H1 (cell line): ENCODE results near the gene ZNF750. TPM values are rescaled to one million over a fixed set of nuclear protein-coding genes. Genes with fewer than 3 reads are reported as not detected.

Experiments
- CTCF ChIA-PET: fragments of 300-600 bp; sonication (Branson Sonifier 250); formaldehyde crosslinking; loops from one replicate; lab custom pipeline; 2021; ENCODE audit not compliant: partially characterized antibody; lab: Charles Lee
- POLR2A ChIA-PET: fragments of 300-600 bp; sonication (Branson Sonifier 250); formaldehyde crosslinking; loops from one replicate; lab custom pipeline; 2021; ENCODE audit warnings: inconsistent platforms; ENCODE audit not compliant: partially characterized antibody; lab: Charles Lee
- DNase-seq, 2 experiments: peaks; one replicate each; pipeline versions ENCODE4 v3.0.0 to v3.0.0-alpha.2; 2010 to 2022; ENCODE audit warnings: low spot score in 2 of 2, low read depth in 1 of 2, mixed read lengths in 1 of 2
- FAIRE-seq: peaks from 2 replicates; lab custom pipeline; 2011; peaks lifted over from hg19 to GRCh38; lab: Jason Lieb, UNC
- H2AFZ ChIP-seq: 2 replicates; pipeline ENCODE4 v1.8.1; 2012; ENCODE audit warnings: low read length, inconsistent platforms
- H2AK5ac ChIP-seq: 2 replicates; pipeline ENCODE4 v1.6.1; 2013; ENCODE audit warnings: low read depth, low read length
- H2BK120ac ChIP-seq: replicated peaks from 2 replicates; pipeline ENCODE3; 2013; ENCODE audit warnings: low read depth, low read length, inconsistent platforms
- H2BK12ac ChIP-seq: 2 replicates; pipeline ENCODE4 v1.6.1; 2013; ENCODE audit warnings: low read depth, low read length
- H2BK15ac ChIP-seq: 2 replicates; pipeline ENCODE4 v1.6.1; 2013; ENCODE audit warnings: low read length
- H2BK20ac ChIP-seq: 2 replicates; pipeline ENCODE4 v1.6.1; 2013; ENCODE audit warnings: low read length
- H2BK5ac ChIP-seq: 2 replicates; pipeline ENCODE4 v1.6.1; 2013; ENCODE audit warnings: low read depth, low read length
- H3K14ac ChIP-seq: 2 replicates; pipeline ENCODE4 v1.6.1; 2013; ENCODE audit warnings: inconsistent platforms; ENCODE audit not compliant: insufficient read length
- H3K18ac ChIP-seq: 2 replicates; pipeline ENCODE4 v1.6.1; 2013; ENCODE audit warnings: low read length; ENCODE audit errors: extremely low read depth
- H3K23ac ChIP-seq: 2 replicates; pipeline ENCODE4 v1.6.1; 2013; ENCODE audit warnings: inconsistent platforms; ENCODE audit not compliant: insufficient read length
- H3K23me2 ChIP-seq: 2 replicates; pipeline ENCODE4 v1.6.1; 2013; ENCODE audit warnings: low read depth, low read length
- H3K27ac ChIP-seq: 2 replicates; pipeline ENCODE4 v1.6.1; 2011; ENCODE audit warnings: low read depth, low read length, inconsistent platforms
- H3K27me3 ChIP-seq, 4 experiments: replicated peaks in 1 of 4; 1 replicate in 1 of 4; 2 replicates in 3 of 4; pipeline versions ENCODE4 v1.6.1 to v1.8.1; 2011 to 2013; ENCODE audit warnings: low read length in 3 of 4, mild to moderate bottlenecking in 3 of 4, inconsistent platforms in 2 of 4, mixed read lengths in 2 of 4, moderate library complexity in 1 of 4; ENCODE audit not compliant: control insufficient read depth in 3 of 4, insufficient read depth in 3 of 4; ENCODE audit errors: extremely low read depth in 1 of 4
- H3K36me3 ChIP-seq, 4 experiments: 2 replicates each; pipeline versions ENCODE4 v1.6.1 to v1.8.1; 2011 to 2013; ENCODE audit warnings: mild to moderate bottlenecking in 4 of 4, low read length in 3 of 4, moderate library complexity in 2 of 4, control low read depth in 1 of 4, inconsistent platforms in 1 of 4; ENCODE audit not compliant: insufficient read depth in 4 of 4, control insufficient read depth in 2 of 4
- H3K4ac ChIP-seq: replicated peaks from 2 replicates; pipeline ENCODE3; 2013; ENCODE audit warnings: low read length, low read depth, mixed read lengths, inconsistent platforms; ENCODE audit not compliant: insufficient read length
- H3K4me1 ChIP-seq, 4 experiments: replicated peaks in 1 of 4; 1 replicate in 1 of 4; 2 replicates in 3 of 4; pipeline versions ENCODE4 v1.6.1 to v1.8.1; 2011 to 2013; ENCODE audit warnings: low read length in 3 of 4, inconsistent platforms in 2 of 4, mixed read lengths in 1 of 4; ENCODE audit not compliant: insufficient read depth in 4 of 4, control insufficient read depth in 3 of 4
- H3K4me2 ChIP-seq, 2 experiments: 2 replicates each; pipeline versions ENCODE4 v1.6.1 to v1.8.1; 2011 to 2013; ENCODE audit warnings: low read depth in 2 of 2, low read length in 2 of 2, control low read depth in 1 of 2, inconsistent platforms in 1 of 2, mild to moderate bottlenecking in 1 of 2; ENCODE audit not compliant: insufficient read depth in 1 of 2
- H3K4me3 ChIP-seq, 4 experiments: fragments of 200-600, 300-600 bp in 1 of 4; sonication (generic), shearing (Covaris generic), sonication (Bioruptor Twin) in 1 of 4; 2 replicates each; pipeline versions ENCODE4 v1.5.1 to v1.8.1; 2011 to 2016; ENCODE audit warnings: low read length in 4 of 4, low read depth in 3 of 4, control low read depth in 2 of 4, inconsistent platforms in 2 of 4, mild to moderate bottlenecking in 2 of 4, mixed read lengths in 1 of 4, moderate library complexity in 1 of 4; ENCODE audit not compliant: insufficient read depth in 2 of 4; ENCODE audit errors: extremely low read depth in 1 of 4
- H3K56ac ChIP-seq: replicated peaks from 2 replicates; pipeline ENCODE3; 2013; ENCODE audit warnings: low read depth, mild to moderate bottlenecking, mixed read lengths, low read length, inconsistent platforms; ENCODE audit not compliant: insufficient read length
- H3K79me1 ChIP-seq: 2 replicates; pipeline ENCODE4 v1.6.1; 2013; ENCODE audit warnings: low read depth, low read length, control low read depth
- H3K79me2 ChIP-seq, 2 experiments: 2 replicates each; pipeline versions ENCODE4 v1.6.1 to v1.8.1; 2012 to 2013; ENCODE audit warnings: low read length in 2 of 2, mild to moderate bottlenecking in 2 of 2, inconsistent platforms in 1 of 2; ENCODE audit not compliant: insufficient read depth in 2 of 2, control insufficient read depth in 1 of 2
- H3K9ac ChIP-seq, 4 experiments: replicated peaks in 1 of 4; 1 replicate in 1 of 4; 2 replicates in 3 of 4; pipeline versions ENCODE4 v1.6.1 to v1.8.1; 2011 to 2013; ENCODE audit warnings: low read depth in 3 of 4, low read length in 3 of 4, control low read depth in 2 of 4, mild to moderate bottlenecking in 2 of 4, moderate library complexity in 2 of 4, inconsistent platforms in 1 of 4; ENCODE audit errors: extremely low read depth in 1 of 4
- H3K9me3 ChIP-seq, 2 experiments: 2 replicates each; pipeline versions ENCODE4 v1.6.1 to v1.8.1; 2012 to 2013; ENCODE audit warnings: mild to moderate bottlenecking in 2 of 2, moderate library complexity in 2 of 2, control low read depth in 1 of 2, inconsistent platforms in 1 of 2, low read depth in 1 of 2, low read length in 1 of 2, mixed read lengths in 1 of 2; ENCODE audit not compliant: insufficient read depth in 2 of 2
- H4K20me1 ChIP-seq, 2 experiments: replicated peaks in 1 of 2; 2 replicates each; pipeline versions ENCODE3 to v1.8.1; 2011 to 2013; ENCODE audit warnings: inconsistent platforms in 2 of 2, low read length in 2 of 2, mild to moderate bottlenecking in 1 of 2; ENCODE audit not compliant: insufficient read depth in 2 of 2, control insufficient read depth in 1 of 2
- H4K5ac ChIP-seq: 2 replicates; pipeline ENCODE4 v1.6.1; 2013; ENCODE audit warnings: low read length, low read depth, mixed read lengths, inconsistent platforms; ENCODE audit not compliant: insufficient read length
- H4K8ac ChIP-seq: 2 replicates; pipeline ENCODE4 v1.8.0; 2013; ENCODE audit warnings: mild to moderate bottlenecking, moderate library complexity, low read length, inconsistent platforms; ENCODE audit not compliant: insufficient read depth; ENCODE audit errors: extremely low read depth
- H4K91ac ChIP-seq: replicated peaks from 2 replicates; pipeline ENCODE3; 2013; ENCODE audit warnings: low read length, mixed read lengths, inconsistent platforms; ENCODE audit not compliant: insufficient read length
- CTCF ChIP-seq, 3 experiments: IDR thresholded peaks; 1 replicate in 2 of 3; 2 replicates in 1 of 3; pipeline versions ENCODE4 v1.5.1 to v1.6.1; 2011; ENCODE audit warnings: low read length in 3 of 3, mild to moderate bottlenecking in 3 of 3, inconsistent platforms in 2 of 3, low read depth in 1 of 3, moderate library complexity in 1 of 3; ENCODE audit not compliant: insufficient read depth in 1 of 3; ENCODE audit errors: control extremely low read depth in 1 of 3
- RXRA ChIP-seq: IDR thresholded peaks from 2 replicates; pipeline ENCODE4 v1.6.1; 2011; ENCODE audit warnings: low read depth, mild to moderate bottlenecking, low read length, moderate library complexity; ENCODE audit not compliant: insufficient read depth
- whole genome bisulfite sequencing, 2 experiments: shearing (Covaris generic) in 1 of 2; methylation state at CpG; one replicate each; pipeline versions ENCODE4 v1.1.6 to v1.1.7; 2013 to 2015; ENCODE audit warnings: low lambda C conversion rate in 2 of 2, mixed read lengths in 2 of 2, inconsistent platforms in 1 of 2, low coverage in 1 of 2, missing lambda C conversion rate in 1 of 2; ENCODE audit not compliant: insufficient replicate concordance in 2 of 2, insufficient coverage in 1 of 2, insufficient read length in 1 of 2; ENCODE audit errors: extremely low coverage in 1 of 2, missing lambda C conversion rate in 1 of 2; 5-methylcytosine and 5-hydroxymethylcytosine counted together
- polyA plus RNA-seq, 7 experiments: library from polyadenylated mRNA; depleted of rRNA in 3 of 7; stranded (reverse) in 5 of 7; unstranded in 2 of 7; fragments of >200 nt in 5 of 7; fragments of 200-250 nt in 2 of 7; gene quantifications; 1 replicate in 5 of 7; 2 replicates in 1 of 7; 4 replicates in 1 of 7; pipeline versions ENCODE4 v1.2.1 to v1.2.3, GENCODE V29; 2011 to 2013; ENCODE audit warnings: missing spikeins in 2 of 7, mixed read lengths in 2 of 7
- total RNA-seq: library from RNA; stranded (reverse); fragmentation: NEBNext Ultra II Directional; extraction: Animal tissue kit (Norgen Biotek cat#: 25700); gene quantifications from 2 replicates; pipeline ENCODE4 v1.2.1, GENCODE V29; 2021

ZNF750 gene
- total and polyA plus RNA-seq, 2 of the 8 experiments (the other 6 are each of a cell fraction or from before 2014, with no cell fraction given) = not detected

GRCh38 chr17:82836823-82837357, 2.9 kb downstream of the ZNF750 start:
- Histone ChIP-seq H2BK20ac (no peak overlapping the region; the same call in 1 of the 2 replicates), H3K23me2 (no peaks in the 10 kb centered on the region), H3K4me3 (no peak overlapping the region), H3K79me2 (no peaks in the 10 kb centered on the region), H4K8ac (no peak overlapping the region), H3K4me1 (peaks cover 4 to 18% (median 11%) of the 10 kb centered on the region in 4 experiments; a peak in 5 of 7 replicates), H3K27ac (no peak overlapping the region), H2BK5ac (no peak overlapping the region), H2AFZ (no peak overlapping the region), H3K23ac (no peak overlapping the region), H3K56ac (no peak overlapping the region), H2BK12ac (no peak overlapping the region), H3K4me2 (no peak overlapping the region), H4K5ac (no peak overlapping the region), H3K18ac (no peak overlapping the region; the same call in 1 of the 2 replicates), H4K91ac (no peak overlapping the region), H3K9me3 (no peaks in the 10 kb centered on the region), H3K9ac (no peak overlapping the region), H3K36me3 (peaks cover 0 to 4% (median 0%) of the 10 kb centered on the region in 4 experiments; a peak in 2 of 8 replicates), H3K4ac (no peak overlapping the region), H3K14ac (no peak overlapping the region), H3K79me1 (peaks cover 3% of the 10 kb centered on the region; the same call in 1 of the 2 replicates), H2BK15ac (no peak overlapping the region), H2AK5ac (no peak overlapping the region), H2BK120ac (no peak overlapping the region), H4K20me1 (peaks cover 0 to 2% of the 10 kb centered on the region in 2 experiments), H3K27me3 (no peaks in the 10 kb centered on the region)
- FAIRE-seq = no peak
- 84% methylated on average over 12 of the region's 12 CpGs; no CpG with 5 or more reads in 1 of the 2 experiments for WGBS, 2 experiments
- TF ChIP-seq CTCF (IDR thresholded peaks at IDR 0.05; ENCODE audit: control extremely low read depth in 1 of 3, insufficient read depth in 1 of 3, low read depth in 1 of 3, low read length in 3 of 3) = peak in 2 of 3 experiments; percentile 23 to 27; a peak in 3 of 4 replicates
- no peak for TF ChIP-seq RXRA
- POLR2A ChIA-PET = interaction anchor here (1.2 to 1.6 kb wide), 3 partner anchors 14 to 34 kb away, joined by 3 read pairs; no protein-coding TSS in a partner anchor
- CTCF ChIA-PET = interaction anchor here (0.6 to 5.3 kb wide), 19 partner anchors 12 to 299 kb away, joined by 3 to 20 read pairs (median 4); no protein-coding TSS in a partner anchor
- no peak for DNase-seq
